HFF-Myc (cell line): ENCODE data around the gene YES1.
"Not testable (repeated sequence)": the region's sequence is repeated elsewhere in the genome, so short reads cannot be mapped to it uniquely, and the experiment has no call there.

Source experiments
- DNase-seq: peaks from one replicate; pipeline ENCODE4 v3.0.0-alpha.2; 2011; ENCODE audit warnings: low read depth; ENCODE audit errors: extremely low read depth
- H3K4me3 ChIP-seq: replicated peaks from 2 replicates; pipeline ENCODE4 v1.5.1; 2011; ENCODE audit warnings: low read depth, mild to moderate bottlenecking, control low read depth, low read length
- TF ChIP-seq, protein P1 (sequence below): IDR thresholded peaks from 2 replicates; pipeline ENCODE4 v1.5.1; 2012; ENCODE audit warnings: mild to moderate bottlenecking, low read depth, low read length, control low read depth; ENCODE audit errors: missing control alignments

Gene YES1

GRCh38 chr18:808502-808901 lies 3.5 kb downstream of the YES1 start:
- no peak for DNase-seq
- no peak overlapping the region for H3K4me3 ChIP-seq
- TF ChIP-seq, protein P1, sequence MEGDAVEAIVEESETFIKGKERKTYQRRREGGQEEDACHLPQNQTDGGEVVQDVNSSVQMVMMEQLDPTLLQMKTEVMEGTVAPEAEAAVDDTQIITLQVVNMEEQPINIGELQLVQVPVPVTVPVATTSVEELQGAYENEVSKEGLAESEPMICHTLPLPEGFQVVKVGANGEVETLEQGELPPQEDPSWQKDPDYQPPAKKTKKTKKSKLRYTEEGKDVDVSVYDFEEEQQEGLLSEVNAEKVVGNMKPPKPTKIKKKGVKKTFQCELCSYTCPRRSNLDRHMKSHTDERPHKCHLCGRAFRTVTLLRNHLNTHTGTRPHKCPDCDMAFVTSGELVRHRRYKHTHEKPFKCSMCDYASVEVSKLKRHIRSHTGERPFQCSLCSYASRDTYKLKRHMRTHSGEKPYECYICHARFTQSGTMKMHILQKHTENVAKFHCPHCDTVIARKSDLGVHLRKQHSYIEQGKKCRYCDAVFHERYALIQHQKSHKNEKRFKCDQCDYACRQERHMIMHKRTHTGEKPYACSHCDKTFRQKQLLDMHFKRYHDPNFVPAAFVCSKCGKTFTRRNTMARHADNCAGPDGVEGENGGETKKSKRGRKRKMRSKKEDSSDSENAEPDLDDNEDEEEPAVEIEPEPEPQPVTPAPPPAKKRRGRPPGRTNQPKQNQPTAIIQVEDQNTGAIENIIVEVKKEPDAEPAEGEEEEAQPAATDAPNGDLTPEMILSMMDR: no peak

DNA sequence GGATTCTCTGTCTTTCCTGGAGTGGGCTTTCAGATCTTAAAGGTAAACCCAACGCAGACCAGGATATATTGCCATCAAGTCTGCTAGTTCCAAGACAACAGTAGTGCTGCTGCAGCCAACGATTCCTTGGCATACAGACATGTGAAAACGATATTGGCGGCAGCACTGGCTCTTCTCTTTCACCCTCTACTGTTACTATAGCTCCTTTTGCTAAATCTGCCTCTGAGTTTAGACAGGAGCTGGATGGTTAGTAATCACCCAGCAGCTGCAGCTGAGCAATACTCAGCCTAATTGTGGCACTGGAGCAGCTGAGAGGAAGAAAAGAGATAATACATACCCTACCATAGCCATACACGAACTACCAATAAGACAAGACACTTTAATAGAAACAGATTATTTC lies 4.0 kb downstream of the YES1 start:
- TF ChIP-seq, protein P1: no peak
- H3K4me3 ChIP-seq: no peak overlapping the region
- DNase-seq: no peak

GRCh38 chr18:805755-806110 lies 6.3 kb downstream of the YES1 start:
- TF ChIP-seq, protein P1: no peak
- no peak overlapping the region for H3K4me3 ChIP-seq
- DNase-seq: no peak

DNA sequence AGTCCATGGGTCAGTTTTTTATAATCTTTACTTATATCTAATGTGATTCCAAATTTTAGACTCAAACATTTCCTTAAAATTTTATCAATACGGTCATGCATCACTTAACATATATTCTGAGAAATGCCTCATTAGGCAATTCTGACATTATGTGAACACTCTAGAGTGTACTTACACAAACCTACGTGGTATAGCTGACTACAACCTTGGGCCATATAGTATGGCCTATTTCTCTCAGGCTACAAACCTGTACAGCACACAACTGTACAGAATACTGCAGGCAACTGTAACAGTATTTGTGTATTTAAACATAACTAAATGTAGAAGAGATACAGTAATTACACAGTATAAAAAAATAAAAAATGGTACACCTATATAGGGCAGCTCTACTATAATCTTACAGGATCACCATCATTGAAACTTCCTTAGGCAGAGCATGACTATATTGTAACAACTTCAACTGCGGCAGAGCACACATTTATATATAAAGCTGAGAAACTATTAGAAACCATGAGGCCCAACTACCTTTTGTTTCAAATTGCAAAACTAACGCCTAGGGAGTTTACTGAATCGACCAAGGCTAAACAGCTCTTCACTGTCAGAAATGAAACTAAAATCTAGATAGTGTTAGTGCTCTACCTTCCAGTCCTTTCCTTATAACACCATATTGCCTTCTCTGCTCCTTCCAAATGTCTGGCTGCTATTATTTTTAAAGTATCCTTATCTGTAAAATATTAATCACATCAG lies 6.9 kb downstream of the YES1 start:
- TF ChIP-seq, protein P1: no peak
- H3K4me3 ChIP-seq: no peak overlapping the region
- no peak for DNase-seq

DNA sequence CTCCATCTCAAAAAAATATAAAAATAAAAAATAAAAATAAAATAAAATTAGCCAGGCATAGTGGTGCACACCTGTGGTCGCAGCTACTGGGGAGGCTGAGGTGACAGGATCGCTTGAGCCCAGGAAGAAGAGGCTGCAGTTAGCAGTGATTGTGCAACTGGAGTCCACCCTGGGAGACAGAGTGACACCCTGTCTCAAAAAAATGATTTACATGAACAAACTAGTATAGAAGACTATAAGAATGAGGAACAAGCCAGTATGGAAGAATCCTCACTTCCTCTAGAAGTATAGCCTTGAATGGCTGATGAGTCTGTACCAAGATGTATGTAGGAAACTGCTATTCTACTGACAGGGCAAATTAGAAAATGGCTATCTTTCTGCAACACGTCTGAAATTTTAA lies 10.9 kb downstream of the YES1 start:
- no peak overlapping the region for H3K4me3 ChIP-seq
- TF ChIP-seq, protein P1: no peak
- DNase-seq: no peak

GRCh38 chr18:799943-800342 lies 12.1 kb downstream of the YES1 start:
- TF ChIP-seq, protein P1: no peak
- H3K4me3 ChIP-seq: no peak overlapping the region
- DNase-seq: no peak

DNA sequence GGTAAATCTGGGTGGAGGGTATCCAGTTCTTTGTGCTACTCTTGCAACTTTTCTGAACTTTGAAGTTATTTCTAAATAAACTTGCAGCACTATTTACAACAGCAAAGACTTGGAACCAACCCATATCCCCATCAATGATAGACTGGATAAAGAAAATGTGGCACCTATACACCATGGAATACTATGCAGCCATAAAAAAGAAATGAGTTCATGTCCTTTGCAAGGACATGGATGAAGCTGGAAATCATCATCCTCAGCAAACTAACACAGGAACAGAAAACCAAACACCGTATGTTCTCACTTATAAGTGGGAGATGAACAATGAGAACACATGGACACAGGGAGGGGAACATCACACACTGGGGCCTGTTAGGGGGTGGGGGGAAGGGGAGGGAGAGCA lies 16.7 kb downstream of the YES1 start:
- DNase-seq, H3K4me3 ChIP-seq: not testable (repeated sequence)
